Mesenchymal stem cell (in vitro differentiated cells and primary cell): Measurements from ENCODE around the gene NAP1L4.
"Not testable (repeated sequence)": the region's sequence is repeated elsewhere in the genome, so short reads cannot be mapped to it uniquely, and the experiment has no call there.

Source experiments
- DNase-seq: peaks from one replicate; pipeline ENCODE4 v3.0.0-alpha.2; 2013
- H2AFZ ChIP-seq: one replicate; pipeline ENCODE4 v1.6.1; 2013; ENCODE audit warnings: low read depth, mild to moderate bottlenecking, control low read depth, inconsistent platforms, low read length, moderate library complexity
- H2AK5ac ChIP-seq: 2 replicates; pipeline ENCODE4 v1.6.1; 2013; ENCODE audit warnings: low read length, moderate library complexity, mild to moderate bottlenecking, inconsistent platforms; ENCODE audit not compliant: severe bottlenecking
- H2BK120ac ChIP-seq: one replicate; pipeline ENCODE4 v1.6.1; 2013; ENCODE audit warnings: low read depth, mild to moderate bottlenecking, inconsistent platforms, low read length, moderate library complexity
- H2BK12ac ChIP-seq, 2 experiments: one replicate each; pipeline ENCODE4 v1.6.1; 2013; ENCODE audit warnings: inconsistent platforms in 2 of 2, low read length in 2 of 2, mild to moderate bottlenecking in 2 of 2, moderate library complexity in 2 of 2, control low read depth in 1 of 2
- H2BK15ac ChIP-seq: one replicate; pipeline ENCODE4 v1.6.1; 2013; ENCODE audit warnings: mild to moderate bottlenecking, low read depth, inconsistent platforms; ENCODE audit not compliant: poor library complexity, severe bottlenecking
- H2BK5ac ChIP-seq: 2 replicates; pipeline ENCODE4 v1.6.1; 2013; ENCODE audit warnings: low read depth, mild to moderate bottlenecking, low read length, control low read depth, inconsistent platforms; ENCODE audit not compliant: poor library complexity, severe bottlenecking
- H3K14ac ChIP-seq, 2 experiments: one replicate each; pipeline ENCODE4 v1.6.1; 2013; ENCODE audit warnings: inconsistent platforms in 2 of 2, low read length in 2 of 2, control low read depth in 1 of 2, mild to moderate bottlenecking in 1 of 2, moderate library complexity in 1 of 2
- H3K18ac ChIP-seq, 2 experiments: one replicate each; pipeline ENCODE4 v1.6.1; 2013; ENCODE audit warnings: inconsistent platforms in 2 of 2, low read length in 2 of 2, control low read depth in 1 of 2, low read depth in 1 of 2, mild to moderate bottlenecking in 1 of 2
- H3K23ac ChIP-seq, 2 experiments: one replicate each; pipeline ENCODE4 v1.6.1; 2013; ENCODE audit warnings: inconsistent platforms in 2 of 2, low read length in 2 of 2, mild to moderate bottlenecking in 2 of 2, moderate library complexity in 2 of 2, control low read depth in 1 of 2
- H3K27ac ChIP-seq: 2 replicates; pipeline ENCODE4 v1.5.1; 2013; ENCODE audit warnings: mild to moderate bottlenecking, moderate library complexity, low read length, control low read depth, inconsistent platforms; ENCODE audit not compliant: poor library complexity, severe bottlenecking
- H3K27me3 ChIP-seq, 2 experiments: 2 replicates each; pipeline versions ENCODE4 v1.6.1 to v1.7.0; 2013; ENCODE audit warnings: low read length in 2 of 2, mild to moderate bottlenecking in 2 of 2, moderate library complexity in 2 of 2, control low read depth in 1 of 2, inconsistent platforms in 1 of 2; ENCODE audit not compliant: control insufficient read depth in 1 of 2, insufficient read depth in 1 of 2
- H3K36me3 ChIP-seq, 2 experiments: 2 replicates each; pipeline versions ENCODE4 v1.6.1 to v1.7.0; 2013; ENCODE audit warnings: low read length in 2 of 2, control low read depth in 1 of 2, inconsistent platforms in 1 of 2, low read depth in 1 of 2, mild to moderate bottlenecking in 1 of 2; ENCODE audit not compliant: insufficient read depth in 2 of 2, control insufficient read depth in 1 of 2
- H3K4ac ChIP-seq, 2 experiments: one replicate each; pipeline ENCODE4 v1.6.1; 2013; ENCODE audit warnings: inconsistent platforms in 2 of 2, low read length in 2 of 2, mild to moderate bottlenecking in 2 of 2, moderate library complexity in 2 of 2, control low read depth in 1 of 2, low read depth in 1 of 2
- H3K4me1 ChIP-seq: 2 replicates; pipeline ENCODE4 v1.6.1; 2013; ENCODE audit warnings: low read depth, low read length, control low read depth; ENCODE audit not compliant: control insufficient read depth, insufficient read depth
- H3K4me2 ChIP-seq: 2 replicates; pipeline ENCODE4 v1.6.1; 2013; ENCODE audit warnings: low read length, mild to moderate bottlenecking, inconsistent platforms; ENCODE audit not compliant: poor library complexity, severe bottlenecking
- H3K4me3 ChIP-seq, 2 experiments: 2 replicates each; pipeline versions ENCODE4 v1.5.1 to v1.7.0; 2013; ENCODE audit warnings: low read length in 2 of 2, mild to moderate bottlenecking in 2 of 2, control low read depth in 1 of 2, low read depth in 1 of 2; ENCODE audit not compliant: insufficient read depth in 1 of 2
- H3K79me1 ChIP-seq: replicated peaks from 2 replicates; pipeline ENCODE4 v1.6.1; 2013; ENCODE audit warnings: mild to moderate bottlenecking, control low read depth, low read length, inconsistent platforms; ENCODE audit not compliant: poor library complexity, severe bottlenecking
- H3K9ac ChIP-seq: 2 replicates; pipeline ENCODE4 v1.7.0; 2013; ENCODE audit warnings: mild to moderate bottlenecking, low read length, moderate library complexity
- H3K9me3 ChIP-seq: 2 replicates; pipeline ENCODE4 v1.7.0; 2013; ENCODE audit warnings: mild to moderate bottlenecking, low read length; ENCODE audit not compliant: control insufficient read depth
- H4K8ac ChIP-seq: one replicate; pipeline ENCODE4 v1.6.1; 2013; ENCODE audit warnings: inconsistent platforms, mild to moderate bottlenecking, low read length, moderate library complexity
- H4K91ac ChIP-seq: one replicate; pipeline ENCODE4 v1.6.1; 2013; ENCODE audit warnings: mild to moderate bottlenecking, low read length, inconsistent platforms
- WGBS: methylation state at CpG from one replicate; pipeline ENCODE4 v1.1.7; 2013; ENCODE audit warnings: mixed read lengths; 5-methylcytosine and 5-hydroxymethylcytosine counted together

Gene NAP1L4

DNA sequence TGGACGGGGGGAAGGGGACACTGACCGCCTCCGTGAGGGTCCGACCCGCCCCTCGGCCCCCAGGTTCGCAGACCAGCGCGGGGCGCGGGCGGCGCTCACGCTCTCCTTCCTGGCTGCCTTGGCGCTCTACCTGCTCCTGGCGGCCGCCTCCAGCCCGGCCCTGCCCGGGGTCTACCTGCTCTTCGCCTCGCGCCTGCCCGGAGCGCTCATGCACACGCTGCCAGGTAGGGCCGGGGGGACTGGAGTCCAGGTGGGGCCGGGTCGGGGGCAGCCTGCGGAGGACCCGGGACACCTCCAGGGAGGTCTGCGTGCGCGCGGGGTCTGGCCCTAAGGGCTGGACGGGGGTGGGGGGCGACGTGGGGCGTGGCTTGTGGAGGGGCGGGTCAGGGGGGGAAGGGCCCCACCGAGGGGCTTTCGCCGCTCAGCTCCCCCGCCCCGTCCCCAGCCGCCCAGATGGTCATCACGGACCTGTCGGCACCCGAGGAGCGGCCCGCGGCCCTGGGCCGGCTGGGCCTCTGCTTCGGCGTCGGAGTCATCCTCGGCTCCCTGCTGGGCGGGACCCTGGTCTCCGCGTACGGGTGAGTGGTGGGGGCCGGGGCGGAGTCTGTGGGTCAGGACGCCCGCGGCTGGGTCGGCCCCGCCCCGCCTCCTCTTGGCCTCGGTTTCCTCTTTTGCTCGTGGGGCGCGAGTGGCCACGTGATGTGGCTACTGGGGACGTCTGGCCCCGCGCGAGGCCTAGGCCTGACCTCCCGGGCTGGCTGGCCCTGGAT lies 82.8 kb downstream of the NAP1L4 start:
- no peak overlapping the region for H2BK15ac ChIP-seq
- WGBS: 96% methylated on average over 62 of the region's 78 CpGs
- H2BK5ac ChIP-seq: no peak overlapping the region
- no peak for DNase-seq
- peaks cover 0 to 6% of the 10 kb centered on the region in 2 experiments for H3K27me3 ChIP-seq
- no peak overlapping the region for H3K23ac ChIP-seq
- no peak overlapping the region for H4K91ac ChIP-seq
- no peak overlapping the region for H2BK120ac ChIP-seq
- no peaks in the 10 kb centered on the region for H3K9me3 ChIP-seq
- no peak overlapping the region for H3K4ac ChIP-seq
- peaks cover 12% of the 10 kb centered on the region for H3K79me1 ChIP-seq
- H3K36me3 ChIP-seq: peaks cover 4 to 50% of the 10 kb centered on the region in 2 experiments
- no peak overlapping the region for H3K4me2 ChIP-seq
- no peak overlapping the region for H3K14ac ChIP-seq
- no peak overlapping the region for H2AFZ ChIP-seq
- peak overlapping the region; percentile 18 for H3K9ac ChIP-seq
- no peak overlapping the region for H3K27ac ChIP-seq
- H2BK12ac ChIP-seq: no peak overlapping the region
- H3K18ac ChIP-seq: no peak overlapping the region
- no peak overlapping the region for H2AK5ac ChIP-seq
- no peak overlapping the region for H4K8ac ChIP-seq
- peaks cover 44% of the 10 kb centered on the region for H3K4me1 ChIP-seq
- no peak overlapping the region for H3K4me3 ChIP-seq

DNA sequence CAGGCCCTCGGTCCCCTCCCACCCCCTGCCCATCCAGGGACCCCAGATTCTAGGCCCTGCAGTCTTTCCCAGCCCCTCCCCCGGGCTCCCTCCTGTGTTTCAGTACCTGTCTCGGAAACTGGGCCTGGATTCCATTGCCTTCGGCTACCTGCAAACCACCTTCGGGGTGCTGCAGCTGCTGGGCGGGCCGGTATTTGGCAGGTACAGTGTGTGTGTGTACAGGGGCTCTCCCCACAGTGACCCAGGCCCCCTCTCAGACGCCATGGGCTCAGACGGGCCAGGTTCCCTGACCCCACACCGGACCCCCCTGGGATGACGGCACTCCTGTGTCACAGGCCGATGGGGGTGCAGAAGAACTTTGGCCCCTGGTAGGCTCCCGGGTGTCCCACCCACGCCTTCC lies 84.0 kb downstream of the NAP1L4 start:
- H3K4me1 ChIP-seq: peaks cover 42% of the 10 kb centered on the region
- H3K4ac ChIP-seq: no peak overlapping the region
- no peak overlapping the region for H3K23ac ChIP-seq
- H3K79me1 ChIP-seq: peaks cover 20% of the 10 kb centered on the region
- H2AFZ ChIP-seq: no peak overlapping the region
- H3K36me3 ChIP-seq: peaks cover 4 to 45% of the 10 kb centered on the region in 2 experiments
- H2BK120ac ChIP-seq: no peak overlapping the region
- no peaks in the 10 kb centered on the region for H3K9me3 ChIP-seq
- H3K4me3 ChIP-seq: no peak overlapping the region
- H2AK5ac ChIP-seq: no peak overlapping the region
- H2BK5ac ChIP-seq: no peak overlapping the region
- H3K27me3 ChIP-seq: peaks cover 0 to 6% of the 10 kb centered on the region in 2 experiments
- no peak overlapping the region for H3K14ac ChIP-seq
- 96% methylated on average over 14 of the region's 14 CpGs for WGBS
- H4K8ac ChIP-seq: no peak overlapping the region
- no peak overlapping the region for H3K9ac ChIP-seq
- no peak overlapping the region for H2BK15ac ChIP-seq
- no peak for DNase-seq
- no peak overlapping the region for H3K27ac ChIP-seq
- no peak overlapping the region for H3K18ac ChIP-seq
- H2BK12ac ChIP-seq: no peak overlapping the region
- no peak overlapping the region for H4K91ac ChIP-seq
- H3K4me2 ChIP-seq: no peak overlapping the region

DNA sequence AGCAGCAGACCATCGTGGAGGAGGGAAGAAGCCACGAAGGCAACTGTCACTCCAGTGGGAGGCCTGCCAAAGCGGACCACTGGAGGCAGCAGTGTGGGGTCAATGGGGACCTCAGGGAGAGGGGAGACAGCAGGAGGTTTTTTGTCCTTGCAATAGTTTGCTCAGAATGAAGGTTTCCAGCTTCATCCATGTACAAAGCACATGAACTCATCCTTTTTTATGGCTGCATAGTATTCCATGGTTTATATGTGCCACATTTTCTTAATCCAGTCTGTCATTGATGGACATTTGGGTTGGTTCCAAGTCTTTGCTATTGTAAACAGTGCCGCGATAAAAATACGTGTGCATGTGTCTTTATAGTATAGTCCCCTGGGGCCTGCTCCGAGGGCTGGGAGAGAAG lies 86.8 kb downstream of the NAP1L4 start:
- not testable (repeated sequence) for H3K4me3 ChIP-seq, H4K91ac ChIP-seq, H2BK120ac ChIP-seq, H3K27me3 ChIP-seq, H2BK12ac ChIP-seq, H2AK5ac ChIP-seq, H3K9ac ChIP-seq, H3K27ac ChIP-seq, H3K23ac ChIP-seq, H3K18ac ChIP-seq, H3K4me2 ChIP-seq, H2BK5ac ChIP-seq, H3K14ac ChIP-seq, H3K4ac ChIP-seq, H2BK15ac ChIP-seq, H3K9me3 ChIP-seq, H2AFZ ChIP-seq, H4K8ac ChIP-seq, DNase-seq
- peaks cover 32% of the 10 kb centered on the region for H3K4me1 ChIP-seq
- 95% methylated on average over 7 of the region's 7 CpGs for WGBS
- peaks cover 4 to 41% of the 10 kb centered on the region in 2 experiments for H3K36me3 ChIP-seq
- peaks cover 23% of the 10 kb centered on the region for H3K79me1 ChIP-seq

DNA sequence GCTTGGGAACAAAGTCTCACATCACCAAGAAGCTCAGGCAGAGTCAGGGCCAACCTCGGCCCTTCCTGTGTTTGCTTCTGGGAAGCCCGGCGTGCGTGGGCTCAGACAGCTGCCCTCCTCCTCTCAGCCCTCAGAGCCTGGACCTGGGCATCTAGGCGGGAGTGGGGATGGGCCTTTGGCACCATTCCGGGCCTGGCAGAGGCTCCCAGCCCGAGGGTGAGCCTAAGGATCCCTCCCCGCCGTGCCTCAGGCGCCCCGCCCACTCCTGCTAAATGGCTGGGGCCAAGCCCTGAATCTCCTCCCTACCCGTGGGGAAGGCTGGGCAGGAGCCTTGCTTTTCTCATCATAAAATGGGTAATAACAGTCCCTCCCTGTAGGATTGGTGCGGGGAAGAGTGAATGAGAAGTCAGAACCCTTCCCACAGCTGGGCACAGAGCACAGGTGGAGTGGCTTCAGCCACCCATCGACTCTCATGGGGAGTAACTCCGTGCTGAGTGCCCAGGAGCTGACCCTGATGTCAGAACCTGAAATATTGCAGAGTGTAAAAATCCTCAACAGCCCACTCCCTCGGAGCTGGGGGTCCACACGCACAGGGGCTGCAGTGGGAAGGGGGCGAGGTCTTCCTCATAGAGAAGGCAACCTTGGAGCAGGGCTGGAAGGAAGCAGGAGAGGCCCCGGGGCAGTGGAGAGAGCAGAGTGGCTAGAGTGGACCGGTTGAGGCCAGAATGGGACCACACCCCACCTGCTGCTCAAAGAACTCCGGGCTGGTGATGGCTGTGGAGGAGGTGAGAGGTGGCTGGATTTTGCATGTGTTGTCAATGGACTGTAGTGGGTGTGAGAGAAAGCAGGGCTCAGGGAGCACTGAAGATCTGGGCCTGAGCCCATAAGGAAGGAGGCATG lies 87.7 kb downstream of the NAP1L4 start:
- Histone ChIP-seq H2AK5ac (no peak overlapping the region), H4K91ac (peak overlapping the region; percentile 53), H3K79me1 (peaks cover 23% of the 10 kb centered on the region), H3K27ac (no peak overlapping the region), H3K27me3 (peaks cover 0 to 6% of the 10 kb centered on the region in 2 experiments), H3K4me2 (no peak overlapping the region), H3K14ac (no peak overlapping the region), H3K18ac (no peak overlapping the region), H2BK12ac (no peak overlapping the region), H2BK15ac (no peak overlapping the region), H3K4me1 (peaks cover 33% of the 10 kb centered on the region), H2BK5ac (no peak overlapping the region), H2BK120ac (no peak overlapping the region), H3K9me3 (no peaks in the 10 kb centered on the region), H4K8ac (no peak overlapping the region), H2AFZ (no peak overlapping the region), H3K23ac (no peak overlapping the region), H3K9ac (no peak overlapping the region), H3K4ac (peak overlapping the region; percentile 12 to 24), H3K36me3 (peaks cover 4 to 32% of the 10 kb centered on the region in 2 experiments), H3K4me3 (no peak overlapping the region)
- no peak for DNase-seq
- WGBS: 90% methylated on average over 21 of the region's 21 CpGs
